H9 (cell line): ENCODE measurements around the gene MCF2L. TPM values are rescaled to one million over a fixed set of nuclear protein-coding genes. Genes with fewer than 3 reads are reported as not detected.

Source experiments
- DNase-seq: peaks from one replicate; pipeline ENCODE4 v3.0.0-alpha.2; 2017
- H2AFZ ChIP-seq: one replicate; pipeline ENCODE4 v1.6.1; 2013; ENCODE audit warnings: mild to moderate bottlenecking, low read length, control low read depth, moderate library complexity
- H2AK5ac ChIP-seq: 2 replicates; pipeline ENCODE4 v1.6.1; 2013; ENCODE audit warnings: low read length, control low read depth, mixed read lengths; ENCODE audit not compliant: insufficient read length
- H2BK120ac ChIP-seq: one replicate; pipeline ENCODE4 v1.6.1; 2013; ENCODE audit warnings: low read depth, mild to moderate bottlenecking, low read length, control low read depth, inconsistent platforms; ENCODE audit not compliant: poor library complexity, severe bottlenecking
- H2BK12ac ChIP-seq: 2 replicates; pipeline ENCODE4 v1.6.1; 2013; ENCODE audit warnings: low read length, control low read depth, mixed read lengths, low read depth; ENCODE audit not compliant: insufficient read length
- H2BK15ac ChIP-seq: 2 replicates; pipeline ENCODE4 v1.6.1; 2013; ENCODE audit warnings: low read depth, low read length, control low read depth
- H2BK20ac ChIP-seq: one replicate; pipeline ENCODE4 v1.6.1; 2013; ENCODE audit warnings: low read depth, mild to moderate bottlenecking, low read length, control low read depth, inconsistent platforms; ENCODE audit not compliant: poor library complexity, severe bottlenecking
- H2BK5ac ChIP-seq: 2 replicates; pipeline ENCODE4 v1.6.1; 2013; ENCODE audit warnings: low read length, control low read depth, mixed read lengths; ENCODE audit not compliant: insufficient read length
- H3K14ac ChIP-seq: 2 replicates; pipeline ENCODE4 v1.6.1; 2013; ENCODE audit warnings: low read length, control low read depth; ENCODE audit not compliant: insufficient read depth
- H3K18ac ChIP-seq: 2 replicates; pipeline ENCODE4 v1.6.1; 2013; ENCODE audit warnings: low read depth, mild to moderate bottlenecking, mixed read lengths, low read length, control low read depth; ENCODE audit not compliant: insufficient read length
- H3K23ac ChIP-seq: 2 replicates; pipeline ENCODE4 v1.6.1; 2013; ENCODE audit warnings: low read length, control low read depth, mixed read lengths, low read depth; ENCODE audit not compliant: insufficient read length
- H3K23me2 ChIP-seq: 2 replicates; pipeline ENCODE4 v1.6.1; 2013; ENCODE audit warnings: low read depth, mild to moderate bottlenecking, mixed read lengths, low read length, control low read depth; ENCODE audit not compliant: insufficient read length, poor library complexity, severe bottlenecking
- H3K27ac ChIP-seq: 2 replicates; pipeline ENCODE4 v1.5.1; 2013; ENCODE audit warnings: low read length, control low read depth, mixed read lengths, low read depth; ENCODE audit not compliant: insufficient read length
- H3K27me3 ChIP-seq: 2 replicates; pipeline ENCODE4 v1.6.1; 2013; ENCODE audit warnings: low read length, control low read depth, inconsistent platforms; ENCODE audit not compliant: insufficient read depth
- H3K4ac ChIP-seq: 2 replicates; pipeline ENCODE4 v1.6.1; 2013; ENCODE audit warnings: low read depth, mild to moderate bottlenecking, control low read depth, inconsistent platforms, low read length, moderate library complexity
- H3K4me1 ChIP-seq: 2 replicates; pipeline ENCODE4 v1.6.1; 2013; ENCODE audit warnings: low read length, control low read depth, inconsistent platforms; ENCODE audit not compliant: insufficient read depth
- H3K4me2 ChIP-seq: 2 replicates; pipeline ENCODE4 v1.6.1; 2013; ENCODE audit warnings: low read length, control low read depth, mixed read lengths; ENCODE audit not compliant: insufficient read length, insufficient read depth
- H3K56ac ChIP-seq: 2 replicates; pipeline ENCODE4 v1.6.1; 2013; ENCODE audit warnings: low read depth, mild to moderate bottlenecking, mixed read lengths, low read length, control low read depth; ENCODE audit not compliant: insufficient read length
- H3K79me1 ChIP-seq: 2 replicates; pipeline ENCODE4 v1.6.1; 2013; ENCODE audit warnings: low read depth, mild to moderate bottlenecking, moderate library complexity, low read length, control low read depth, inconsistent platforms; ENCODE audit not compliant: insufficient read depth, poor library complexity, severe bottlenecking
- H3K79me2 ChIP-seq: 2 replicates; pipeline ENCODE4 v1.6.1; 2013; ENCODE audit warnings: low read length, control low read depth, inconsistent platforms; ENCODE audit not compliant: insufficient read depth
- H3K9ac ChIP-seq: 2 replicates; pipeline ENCODE4 v1.6.1; 2013; ENCODE audit warnings: low read length, control low read depth, mixed read lengths; ENCODE audit not compliant: insufficient read length; ENCODE audit errors: extremely low read depth
- H3K9me3 ChIP-seq: one replicate; pipeline ENCODE4 v1.6.1; 2013; ENCODE audit warnings: low read depth, low read length, inconsistent platforms; ENCODE audit not compliant: control insufficient read depth
- H3T11ph ChIP-seq: one replicate; pipeline ENCODE4 v1.6.1; 2013; ENCODE audit warnings: mild to moderate bottlenecking, low read length, control low read depth, inconsistent platforms
- H4K20me1 ChIP-seq: one replicate; pipeline ENCODE4 v1.6.1; 2013; ENCODE audit not compliant: control insufficient read depth, insufficient read length, insufficient read depth
- H4K5ac ChIP-seq: 2 replicates; pipeline ENCODE4 v1.6.1; 2013; ENCODE audit warnings: low read depth, mild to moderate bottlenecking, mixed read lengths, low read length, control low read depth; ENCODE audit not compliant: insufficient read length
- H4K8ac ChIP-seq: replicated peaks from 2 replicates; pipeline ENCODE4 v1.6.1; 2013; ENCODE audit warnings: low read length, control low read depth, mixed read lengths, low read depth; ENCODE audit not compliant: insufficient read length
- H4K91ac ChIP-seq: 2 replicates; pipeline ENCODE4 v1.6.1; 2013; ENCODE audit warnings: low read depth, mild to moderate bottlenecking, moderate library complexity, mixed read lengths, low read length, control low read depth; ENCODE audit not compliant: insufficient read length
- H3K27ac Mint-ChIP-seq, 3 experiments: 2 replicates in 2 of 3; 3 replicates in 1 of 3; pipeline ENCODE4 v1.8.0; 2020 to 2021; ENCODE audit warnings: mixed read lengths in 3 of 3, mild to moderate bottlenecking in 1 of 3, moderate library complexity in 1 of 3
- H3K27me3 Mint-ChIP-seq: 2 replicates; pipeline ENCODE4 v1.8.0; 2021; ENCODE audit warnings: low read depth, mild to moderate bottlenecking, moderate library complexity, mixed read lengths
- H3K36me3 Mint-ChIP-seq, 3 experiments: 2 replicates in 2 of 3; 3 replicates in 1 of 3; pipeline ENCODE4 v1.8.0; 2020 to 2021; ENCODE audit warnings: low read depth in 3 of 3, mixed read lengths in 3 of 3; ENCODE audit not compliant: insufficient read depth in 1 of 3
- H3K4me1 Mint-ChIP-seq, 2 experiments: 2 replicates each; pipeline ENCODE4 v1.8.0; 2020; ENCODE audit warnings: mixed read lengths in 2 of 2
- H3K4me3 Mint-ChIP-seq, 2 experiments: 2 replicates in 1 of 2; 3 replicates in 1 of 2; pipeline ENCODE4 v1.8.0; 2020 to 2021; ENCODE audit warnings: mild to moderate bottlenecking in 2 of 2, mixed read lengths in 2 of 2, moderate library complexity in 1 of 2
- H3K9me3 Mint-ChIP-seq, 2 experiments: 2 replicates in 1 of 2; 3 replicates in 1 of 2; pipeline ENCODE4 v1.8.0; 2020; ENCODE audit warnings: mild to moderate bottlenecking in 2 of 2, mixed read lengths in 2 of 2, moderate library complexity in 1 of 2
- CTCF ChIP-seq: fragments of 200-600 bp; sonication (generic); conservative IDR thresholded peaks from 3 replicates; pipeline ENCODE4 v1.8.0; 2021; ENCODE audit warnings: antibody characterized with exemption, mild to moderate bottlenecking
- WGBS: extraction: QIAGEN DNeasy Blood & Tissue Kit; methylation state at CpG from one replicate; pipeline ENCODE4 v1.1.7; 2013; ENCODE audit warnings: missing lambda C conversion rate, low lambda C conversion rate, mixed read lengths; ENCODE audit not compliant: insufficient read length; ENCODE audit errors: extremely low coverage; 5-methylcytosine and 5-hydroxymethylcytosine counted together
- total RNA-seq: library from RNA; stranded (reverse); gene quantifications from 2 replicates; pipeline ENCODE4 v1.2.1, GENCODE V29; 2021

Gene MCF2L
- total RNA-seq, 1 experiment from 2014 or later, result 18.5 TPM

- no peaks in the 10 kb centered on the region for H3K27me3 ChIP-seq
- peaks cover 5 to 8% of the 10 kb centered on the region in 2 experiments for H3K4me1 Mint-ChIP-seq
- no peak overlapping the region for H3K9ac ChIP-seq
- H3K23ac ChIP-seq, result no peak overlapping the region
- H2AK5ac ChIP-seq, result no peak overlapping the region
- H3K18ac ChIP-seq, result no peak overlapping the region
- no peak overlapping the region for H2BK20ac ChIP-seq
- WGBS, result no CpG with 5 or more reads among the region's 16 CpGs
- no peaks in the 10 kb centered on the region for H3K9me3 Mint-ChIP-seq
- H3K79me1 ChIP-seq, result no peaks in the 10 kb centered on the region
- no peaks in the 10 kb centered on the region for H4K20me1 ChIP-seq
- no peak overlapping the region for H3K56ac ChIP-seq
- no peak for TF ChIP-seq CTCF
- H3K4me3 Mint-ChIP-seq, result no peak overlapping the region
- H2BK120ac ChIP-seq, result no peak overlapping the region
- H3K9me3 ChIP-seq, result no peaks in the 10 kb centered on the region
- no peak overlapping the region for H4K5ac ChIP-seq
- no peak for DNase-seq
- H3K23me2 ChIP-seq, result no peaks in the 10 kb centered on the region
- no peak overlapping the region for H2BK5ac ChIP-seq
- no peak overlapping the region for H2AFZ ChIP-seq
- H3K79me2 ChIP-seq, result no peaks in the 10 kb centered on the region
- no peak overlapping the region; the same call in 1 of the 2 replicates for H3K14ac ChIP-seq
- peaks cover 0 to 4% (median 0%) of the 10 kb centered on the region in 3 experiments; a peak in 4 of 7 replicates for H3K36me3 Mint-ChIP-seq
- no peak overlapping the region for H3T11ph ChIP-seq
- no peak overlapping the region for H3K4ac ChIP-seq
- no peak overlapping the region for H2BK12ac ChIP-seq
- H4K8ac ChIP-seq, result no peak overlapping the region
- H3K27me3 Mint-ChIP-seq, result peaks cover 11% of the 10 kb centered on the region
- H3K27ac Mint-ChIP-seq, result peak overlapping the region in 1 of 3 experiments; percentile 94; a peak in 1 of 7 replicates
- no peak overlapping the region for H3K27ac ChIP-seq
- H2BK15ac ChIP-seq, result no peak overlapping the region
- no peak overlapping the region for H4K91ac ChIP-seq
- H3K4me1 ChIP-seq, result no peaks in the 10 kb centered on the region
- H3K4me2 ChIP-seq, result no peak overlapping the region
Measured at GRCh38 chr13:112962911-112963625, 5.9 kb upstream of the MCF2L start.
